HEK293 (cell line): ENCODE measurements around the gene TET1.
"Not testable (repeated sequence)": the region's sequence is repeated elsewhere in the genome, so short reads cannot be mapped to it uniquely, and the experiment has no call there.

Source experiments
- CTCF ChIA-PET: fragments of 350-600 bp; formaldehyde crosslinking; extraction: SDS; loops from one replicate; lab custom pipeline; 2021; ENCODE audit warnings: antibody characterized with exemption; lab: Yijun Ruan, JAX
- POLR2A ChIA-PET: fragments of 300-600 bp; formaldehyde crosslinking; extraction: SDS; loops from one replicate; lab custom pipeline; 2020; ENCODE audit warnings: antibody characterized with exemption, inconsistent platforms; lab: Yijun Ruan, JAX
- H3K27ac ChIP-seq: fragments of 200-500 bp; sonication (Bioruptor generic); 2 replicates; pipeline ENCODE4 v1.5.1; 2014; ENCODE audit warnings: low read depth, low read length, control low read depth, inconsistent platforms; ENCODE audit errors: extremely low read depth
- H3K36me3 ChIP-seq, 2 experiments: fragments of 200-500 bp in 1 of 2; sonication (Bioruptor generic) in 1 of 2; 1 replicate in 1 of 2; 2 replicates in 1 of 2; pipeline ENCODE4 v1.5.1; 2014 to 2017; ENCODE audit warnings: inconsistent platforms in 2 of 2, low read length in 2 of 2; ENCODE audit not compliant: control insufficient read depth in 2 of 2, insufficient read depth in 1 of 2
- H3K4me1 ChIP-seq: fragments of 200-500 bp; sonication (Bioruptor generic); 2 replicates; pipeline ENCODE4 v1.5.1; 2014; ENCODE audit warnings: mild to moderate bottlenecking, low read length, inconsistent platforms; ENCODE audit not compliant: control insufficient read depth, insufficient read depth
- H3K4me3 ChIP-seq: 2 replicates; pipeline ENCODE4 v1.5.1; 2011; ENCODE audit warnings: low read depth, mild to moderate bottlenecking, control low read depth, low read length, moderate library complexity
- H3K9me3 ChIP-seq: fragments of 200-500 bp; sonication (Bioruptor generic); 2 replicates; pipeline ENCODE4 v1.5.1; 2014; ENCODE audit warnings: low read depth, low read length, inconsistent platforms; ENCODE audit not compliant: control insufficient read depth, insufficient read depth
- KLF9 ChIP-seq: fragments of 450-650 bp; formaldehyde crosslinking; IDR thresholded peaks from 2 replicates; pipeline ENCODE4 v1.5.1; 2016; ENCODE audit warnings: missing biosample characterization, missing genetic modification characterization, low read depth
- ZBTB26 ChIP-seq: fragments of 450-650 bp; formaldehyde crosslinking; optimal IDR thresholded peaks from 2 replicates; pipeline ENCODE3; 2016; ENCODE audit warnings: missing biosample characterization, mild to moderate bottlenecking, missing genetic modification characterization
- ZBTB49 ChIP-seq: fragments of 450-650 bp; formaldehyde crosslinking; IDR thresholded peaks from 2 replicates; pipeline ENCODE4 v1.5.1; 2016; ENCODE audit warnings: missing biosample characterization, missing genetic modification characterization, low read depth
- ZNF121 ChIP-seq: fragments of 450-650 bp; formaldehyde crosslinking; IDR thresholded peaks from 2 replicates; pipeline ENCODE4 v1.5.1; 2016; ENCODE audit warnings: missing biosample characterization, missing genetic modification characterization
- ZNF24 ChIP-seq: fragments of 450-650 bp; formaldehyde crosslinking; IDR thresholded peaks from 2 replicates; pipeline ENCODE4 v1.5.1; 2016; ENCODE audit warnings: missing biosample characterization, missing genetic modification characterization
- ZNF521 ChIP-seq: fragments of 450-650 bp; formaldehyde crosslinking; IDR thresholded peaks from 2 replicates; pipeline ENCODE4 v1.5.1; 2017; ENCODE audit warnings: missing biosample characterization, mild to moderate bottlenecking, missing genetic modification characterization
- ZNF792 ChIP-seq: fragments of 450-650 bp; formaldehyde crosslinking; IDR thresholded peaks from 2 replicates; pipeline ENCODE4 v1.5.1; 2016; ENCODE audit warnings: missing biosample characterization, missing genetic modification characterization
- TF ChIP-seq, protein P1 (sequence below): fragments of 450-650 bp; formaldehyde crosslinking; IDR thresholded peaks from 2 replicates; pipeline ENCODE4 v1.5.1; 2016; ENCODE audit warnings: missing biosample characterization, missing genetic modification characterization
- TF ChIP-seq, protein P2 (sequence below): fragments of 450-650 bp; formaldehyde crosslinking; IDR thresholded peaks from 2 replicates; pipeline ENCODE4 v1.5.1; 2016; ENCODE audit warnings: missing biosample characterization, missing genetic modification characterization
- TF ChIP-seq, protein P3 (sequence below): fragments of 450-650 bp; formaldehyde crosslinking; IDR thresholded peaks from 2 replicates; pipeline ENCODE4 v1.5.0; 2017; ENCODE audit warnings: missing biosample characterization, missing genetic modification characterization, borderline replicate concordance
- TF ChIP-seq, protein P4 (sequence below): fragments of 450-650 bp; formaldehyde crosslinking; IDR thresholded peaks from 2 replicates; pipeline ENCODE4 v1.5.1; 2017; ENCODE audit warnings: missing biosample characterization, missing genetic modification characterization

Gene TET1

DNA sequence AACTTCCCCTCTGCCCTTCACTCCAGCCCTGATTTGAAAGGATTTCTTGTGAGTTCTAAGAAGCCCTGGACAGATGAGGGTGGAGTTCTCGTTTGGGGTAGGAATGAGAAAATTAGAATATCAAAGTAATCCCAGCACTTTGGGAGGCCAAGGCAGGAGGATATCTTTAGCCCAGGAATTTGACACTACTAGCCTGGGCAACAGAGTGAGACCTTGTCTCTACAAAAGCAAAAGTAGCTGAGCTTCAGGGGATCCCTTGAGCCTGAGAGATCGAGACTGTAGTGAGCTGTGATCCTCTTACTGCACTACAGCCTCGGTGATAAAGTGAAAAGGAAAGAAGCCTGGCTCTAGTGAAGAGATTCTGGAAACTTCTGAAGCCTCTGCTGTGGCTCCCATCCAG is 76.2 kb downstream of the TET1 start:
- POLR2A ChIA-PET, result interaction anchor here (1.2 kb wide), 1 partner anchor 76 kb away, joined by 3 read pairs; the partner anchor contains the start of gene TET1
- no peak for TF ChIP-seq ZNF792 (tag by site-specific recombination)
- TF ChIP-seq, protein P1, sequence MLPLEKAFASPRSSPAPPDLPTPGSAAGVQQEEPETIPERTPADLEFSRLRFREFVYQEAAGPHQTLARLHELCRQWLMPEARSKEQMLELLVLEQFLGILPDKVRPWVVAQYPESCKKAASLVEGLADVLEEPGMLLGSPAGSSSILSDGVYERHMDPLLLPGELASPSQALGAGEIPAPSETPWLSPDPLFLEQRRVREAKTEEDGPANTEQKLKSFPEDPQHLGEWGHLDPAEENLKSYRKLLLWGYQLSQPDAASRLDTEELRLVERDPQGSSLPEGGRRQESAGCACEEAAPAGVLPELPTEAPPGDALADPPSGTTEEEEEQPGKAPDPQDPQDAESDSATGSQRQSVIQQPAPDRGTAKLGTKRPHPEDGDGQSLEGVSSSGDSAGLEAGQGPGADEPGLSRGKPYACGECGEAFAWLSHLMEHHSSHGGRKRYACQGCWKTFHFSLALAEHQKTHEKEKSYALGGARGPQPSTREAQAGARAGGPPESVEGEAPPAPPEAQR, result no peak
- no peak for TF ChIP-seq KLF9 (tag by site-specific recombination)
- TF ChIP-seq ZBTB49 (tag by site-specific recombination), result no peak
- TF ChIP-seq, protein P2, sequence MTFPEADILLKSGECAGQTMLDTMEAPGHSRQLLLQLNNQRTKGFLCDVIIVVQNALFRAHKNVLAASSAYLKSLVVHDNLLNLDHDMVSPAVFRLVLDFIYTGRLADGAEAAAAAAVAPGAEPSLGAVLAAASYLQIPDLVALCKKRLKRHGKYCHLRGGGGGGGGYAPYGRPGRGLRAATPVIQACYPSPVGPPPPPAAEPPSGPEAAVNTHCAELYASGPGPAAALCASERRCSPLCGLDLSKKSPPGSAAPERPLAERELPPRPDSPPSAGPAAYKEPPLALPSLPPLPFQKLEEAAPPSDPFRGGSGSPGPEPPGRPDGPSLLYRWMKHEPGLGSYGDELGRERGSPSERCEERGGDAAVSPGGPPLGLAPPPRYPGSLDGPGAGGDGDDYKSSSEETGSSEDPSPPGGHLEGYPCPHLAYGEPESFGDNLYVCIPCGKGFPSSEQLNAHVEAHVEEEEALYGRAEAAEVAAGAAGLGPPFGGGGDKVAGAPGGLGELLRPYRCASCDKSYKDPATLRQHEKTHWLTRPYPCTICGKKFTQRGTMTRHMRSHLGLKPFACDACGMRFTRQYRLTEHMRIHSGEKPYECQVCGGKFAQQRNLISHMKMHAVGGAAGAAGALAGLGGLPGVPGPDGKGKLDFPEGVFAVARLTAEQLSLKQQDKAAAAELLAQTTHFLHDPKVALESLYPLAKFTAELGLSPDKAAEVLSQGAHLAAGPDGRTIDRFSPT (tag by site-specific recombination), result no peak
- TF ChIP-seq ZBTB26, result no peak
- TF ChIP-seq, protein P3, sequence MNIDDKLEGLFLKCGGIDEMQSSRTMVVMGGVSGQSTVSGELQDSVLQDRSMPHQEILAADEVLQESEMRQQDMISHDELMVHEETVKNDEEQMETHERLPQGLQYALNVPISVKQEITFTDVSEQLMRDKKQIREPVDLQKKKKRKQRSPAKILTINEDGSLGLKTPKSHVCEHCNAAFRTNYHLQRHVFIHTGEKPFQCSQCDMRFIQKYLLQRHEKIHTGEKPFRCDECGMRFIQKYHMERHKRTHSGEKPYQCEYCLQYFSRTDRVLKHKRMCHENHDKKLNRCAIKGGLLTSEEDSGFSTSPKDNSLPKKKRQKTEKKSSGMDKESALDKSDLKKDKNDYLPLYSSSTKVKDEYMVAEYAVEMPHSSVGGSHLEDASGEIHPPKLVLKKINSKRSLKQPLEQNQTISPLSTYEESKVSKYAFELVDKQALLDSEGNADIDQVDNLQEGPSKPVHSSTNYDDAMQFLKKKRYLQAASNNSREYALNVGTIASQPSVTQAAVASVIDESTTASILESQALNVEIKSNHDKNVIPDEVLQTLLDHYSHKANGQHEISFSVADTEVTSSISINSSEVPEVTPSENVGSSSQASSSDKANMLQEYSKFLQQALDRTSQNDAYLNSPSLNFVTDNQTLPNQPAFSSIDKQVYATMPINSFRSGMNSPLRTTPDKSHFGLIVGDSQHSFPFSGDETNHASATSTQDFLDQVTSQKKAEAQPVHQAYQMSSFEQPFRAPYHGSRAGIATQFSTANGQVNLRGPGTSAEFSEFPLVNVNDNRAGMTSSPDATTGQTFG (tag by site-specific recombination), result no peak
- TF ChIP-seq, protein P4, sequence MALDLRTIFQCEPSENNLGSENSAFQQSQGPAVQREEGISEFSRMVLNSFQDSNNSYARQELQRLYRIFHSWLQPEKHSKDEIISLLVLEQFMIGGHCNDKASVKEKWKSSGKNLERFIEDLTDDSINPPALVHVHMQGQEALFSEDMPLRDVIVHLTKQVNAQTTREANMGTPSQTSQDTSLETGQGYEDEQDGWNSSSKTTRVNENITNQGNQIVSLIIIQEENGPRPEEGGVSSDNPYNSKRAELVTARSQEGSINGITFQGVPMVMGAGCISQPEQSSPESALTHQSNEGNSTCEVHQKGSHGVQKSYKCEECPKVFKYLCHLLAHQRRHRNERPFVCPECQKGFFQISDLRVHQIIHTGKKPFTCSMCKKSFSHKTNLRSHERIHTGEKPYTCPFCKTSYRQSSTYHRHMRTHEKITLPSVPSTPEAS (tag by site-specific recombination), result no peak
- TF ChIP-seq ZNF521 (tag by site-specific recombination), result no peak
- TF ChIP-seq ZNF24 (tag by site-specific recombination), result no peak
- TF ChIP-seq, all 188 proteins: peak for 0

GRCh38 chr10:68643550-68643949 is 83.4 kb downstream of the TET1 start:
- TF ChIP-seq ZNF121, result peak; percentile 67; the same call in 1 of the 2 replicates
- CTCF ChIA-PET, H3K4me3 ChIP-seq, H3K4me1 ChIP-seq, H3K27ac ChIP-seq, H3K9me3 ChIP-seq, POLR2A ChIA-PET: not testable (repeated sequence)
- peaks cover 11 to 13% of the 10 kb centered on the region in 2 experiments for H3K36me3 ChIP-seq

More for the DNA sequence above, 76.2 kb downstream of the TET1 start:
- CTCF ChIA-PET, result no interaction called here
- Histone ChIP-seq H3K4me1 (0 out of 2 replicates have a peak, but pooled peaks cover 2% of the 10 kb centered on the region), H3K4me3 (no peak overlapping the region), H3K36me3 (peaks cover under 1 to 3% of the 10 kb centered on the region in 2 experiments; a peak in 2 of 3 replicates), H3K9me3 (no peaks in the 10 kb centered on the region), H3K27ac (no peak overlapping the region)
